Tibial nerve (tissue), 3 donors: Measurements from ENCODE around the gene BHLHA15.

Experiments
- CTCF ChIP-seq, 5 experiments: fragments of 200-600 bp in 3 of 5; fragments of 450-650 bp in 2 of 5; sonication (generic) in 3 of 5; IDR thresholded peaks; one replicate each; pipeline ENCODE4 v1.5.1; 2016 to 2019; ENCODE audit warnings: antibody characterized with exemption in 5 of 5, mild to moderate bottlenecking in 3 of 5, moderate library complexity in 2 of 5
- POLR2A ChIP-seq, 2 donors: fragments of 450-650 bp; IDR thresholded peaks; one replicate each; pipeline ENCODE4 v1.6.1; 2017; ENCODE audit warnings: antibody characterized with exemption in 2 of 2, mild to moderate bottlenecking in 2 of 2, moderate library complexity in 2 of 2

GRCh38 chr7:98211221-98211675 is at the start of gene BHLHA15:
- no peak for TF ChIP-seq CTCF (IDR thresholded peaks at IDR 0.05)
- TF ChIP-seq POLR2A (IDR thresholded peaks at IDR 0.05): no peak
